SK-N-MC (cell line): Measurements from ENCODE around the gene IRAK1.

Experiments
- EZH2 ChIP-seq: fragments of 200-600 bp; sonication (generic); IDR thresholded peaks from one replicate; pipeline ENCODE4 v1.6.1; 2017; ENCODE audit warnings: antibody characterized with exemption
- POLR2AphosphoS5 ChIP-seq: IDR thresholded peaks from 2 replicates; pipeline ENCODE4 v1.6.1; 2012; ENCODE audit warnings: mild to moderate bottlenecking, low read depth, low read length, borderline replicate concordance

GRCh38 chrX:154033848-154034247, 14.1 kb upstream of the IRAK1 start:
- TF ChIP-seq EZH2 (no peak), POLR2AphosphoS5 (no peak)
